ENCODE results near the gene PARD3.

Gene PARD3

GRCh38 chr10:34473174-34474008 is 341.7 kb downstream of the PARD3 start:
- TF ChIP-seq FOXP2 (optimal IDR thresholded peaks at IDR 0.05; ENCODE audit: borderline replicate concordance, extremely low read depth, extremely low read length, insufficient read depth), result no peak
- TF ChIP-seq POLR2AphosphoS5 (IDR thresholded peaks at IDR 0.05; ENCODE audit: low read depth, low read length), result no peak
- TF ChIP-seq TAF1 (IDR thresholded peaks at IDR 0.05; ENCODE audit: borderline replicate concordance, insufficient read depth, low read length), result no peak
- TF ChIP-seq SIN3A (IDR thresholded peaks at IDR 0.05; ENCODE audit: borderline replicate concordance, insufficient read depth, low read length), result no peak
- TF ChIP-seq, protein P1, sequence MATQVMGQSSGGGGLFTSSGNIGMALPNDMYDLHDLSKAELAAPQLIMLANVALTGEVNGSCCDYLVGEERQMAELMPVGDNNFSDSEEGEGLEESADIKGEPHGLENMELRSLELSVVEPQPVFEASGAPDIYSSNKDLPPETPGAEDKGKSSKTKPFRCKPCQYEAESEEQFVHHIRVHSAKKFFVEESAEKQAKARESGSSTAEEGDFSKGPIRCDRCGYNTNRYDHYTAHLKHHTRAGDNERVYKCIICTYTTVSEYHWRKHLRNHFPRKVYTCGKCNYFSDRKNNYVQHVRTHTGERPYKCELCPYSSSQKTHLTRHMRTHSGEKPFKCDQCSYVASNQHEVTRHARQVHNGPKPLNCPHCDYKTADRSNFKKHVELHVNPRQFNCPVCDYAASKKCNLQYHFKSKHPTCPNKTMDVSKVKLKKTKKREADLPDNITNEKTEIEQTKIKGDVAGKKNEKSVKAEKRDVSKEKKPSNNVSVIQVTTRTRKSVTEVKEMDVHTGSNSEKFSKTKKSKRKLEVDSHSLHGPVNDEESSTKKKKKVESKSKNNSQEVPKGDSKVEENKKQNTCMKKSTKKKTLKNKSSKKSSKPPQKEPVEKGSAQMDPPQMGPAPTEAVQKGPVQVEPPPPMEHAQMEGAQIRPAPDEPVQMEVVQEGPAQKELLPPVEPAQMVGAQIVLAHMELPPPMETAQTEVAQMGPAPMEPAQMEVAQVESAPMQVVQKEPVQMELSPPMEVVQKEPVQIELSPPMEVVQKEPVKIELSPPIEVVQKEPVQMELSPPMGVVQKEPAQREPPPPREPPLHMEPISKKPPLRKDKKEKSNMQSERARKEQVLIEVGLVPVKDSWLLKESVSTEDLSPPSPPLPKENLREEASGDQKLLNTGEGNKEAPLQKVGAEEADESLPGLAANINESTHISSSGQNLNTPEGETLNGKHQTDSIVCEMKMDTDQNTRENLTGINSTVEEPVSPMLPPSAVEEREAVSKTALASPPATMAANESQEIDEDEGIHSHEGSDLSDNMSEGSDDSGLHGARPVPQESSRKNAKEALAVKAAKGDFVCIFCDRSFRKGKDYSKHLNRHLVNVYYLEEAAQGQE (IDR thresholded peaks at IDR 0.05; ENCODE audit: insufficient read depth in 1 of 2, low read depth in 2 of 2, low read length in 2 of 2), result no peak

DNA sequence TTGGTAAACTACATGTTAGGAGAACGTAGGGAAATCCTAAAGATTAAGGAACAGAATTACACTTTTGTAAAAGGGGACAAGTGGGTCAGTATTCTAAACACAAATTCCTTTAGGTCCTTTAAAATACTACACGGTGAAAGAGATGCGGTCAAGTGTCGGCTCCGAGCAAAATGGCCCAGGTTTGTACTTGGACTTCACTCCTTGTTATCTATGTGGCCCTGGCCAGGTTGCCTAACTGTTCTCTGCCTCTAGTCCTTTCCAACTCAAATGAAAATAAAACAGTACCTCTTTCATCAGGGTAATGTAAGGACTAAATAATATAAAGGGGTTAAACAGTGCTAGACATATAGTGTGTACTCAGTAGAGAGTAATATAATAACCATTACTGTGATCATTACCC is 344.8 kb downstream of the PARD3 start:
- TF ChIP-seq TAF1 (IDR thresholded peaks at IDR 0.05; ENCODE audit: borderline replicate concordance, insufficient read depth, low read length) (no peak), POLR2AphosphoS5 (IDR thresholded peaks at IDR 0.05; ENCODE audit: low read depth, low read length) (no peak), SIN3A (IDR thresholded peaks at IDR 0.05; ENCODE audit: borderline replicate concordance, insufficient read depth, low read length) (no peak), FOXP2 (optimal IDR thresholded peaks at IDR 0.05; ENCODE audit: borderline replicate concordance, extremely low read depth, extremely low read length, insufficient read depth) (no peak)
- TF ChIP-seq, protein P1 (IDR thresholded peaks at IDR 0.05; ENCODE audit: insufficient read depth in 1 of 2, low read depth in 2 of 2, low read length in 2 of 2), result no peak

DNA sequence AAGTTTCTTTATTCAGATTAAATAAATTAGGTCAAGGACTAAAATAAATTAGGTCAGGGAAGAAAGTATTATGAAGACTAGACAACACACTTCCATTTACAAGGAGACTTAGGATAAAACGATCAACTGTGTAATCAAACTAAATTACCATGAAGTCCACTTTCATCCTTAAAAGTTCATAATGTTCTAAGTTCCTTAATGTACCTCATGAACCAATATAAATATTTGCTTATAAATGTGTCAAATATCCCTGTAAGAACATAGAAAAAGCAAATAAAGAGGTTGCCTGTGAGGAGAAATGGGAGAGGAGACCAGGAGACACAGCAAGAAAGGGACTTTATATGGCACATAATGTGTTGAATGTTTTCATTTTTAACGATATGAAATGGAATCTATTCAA is 345.6 kb downstream of the PARD3 start:
- TF ChIP-seq, protein P1 (IDR thresholded peaks at IDR 0.05; ENCODE audit: insufficient read depth in 1 of 2, low read depth in 2 of 2, low read length in 2 of 2), result no peak
- no peak for TF ChIP-seq SIN3A (IDR thresholded peaks at IDR 0.05; ENCODE audit: borderline replicate concordance, insufficient read depth, low read length)
- TF ChIP-seq POLR2AphosphoS5 (IDR thresholded peaks at IDR 0.05; ENCODE audit: low read depth, low read length), result no peak
- no peak for TF ChIP-seq FOXP2 (optimal IDR thresholded peaks at IDR 0.05; ENCODE audit: borderline replicate concordance, extremely low read depth, extremely low read length, insufficient read depth)
- TF ChIP-seq TAF1 (IDR thresholded peaks at IDR 0.05; ENCODE audit: borderline replicate concordance, insufficient read depth, low read length), result no peak

DNA sequence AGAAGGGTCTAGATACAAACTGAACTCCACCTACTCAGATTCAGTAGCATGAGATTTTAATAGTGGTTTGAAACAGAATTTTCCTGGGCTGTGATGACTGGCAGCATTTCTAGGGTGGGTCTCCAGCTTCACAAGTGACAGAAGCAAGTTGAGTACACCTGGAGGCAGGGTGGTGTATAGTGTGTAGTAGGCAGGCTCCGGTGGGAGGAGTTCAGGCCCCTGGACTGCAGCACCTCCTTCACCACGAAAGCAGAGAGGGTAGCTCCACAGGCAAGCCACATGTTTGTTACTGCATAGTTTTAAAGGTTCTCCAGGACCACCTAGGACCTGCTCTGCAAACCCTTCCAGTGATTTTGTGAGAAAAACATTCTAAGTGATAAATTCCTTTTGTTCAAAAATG is 347.2 kb downstream of the PARD3 start:
- TF ChIP-seq POLR2AphosphoS5 (IDR thresholded peaks at IDR 0.05; ENCODE audit: low read depth, low read length), result no peak
- no peak for TF ChIP-seq SIN3A (IDR thresholded peaks at IDR 0.05; ENCODE audit: borderline replicate concordance, insufficient read depth, low read length)
- TF ChIP-seq FOXP2 (optimal IDR thresholded peaks at IDR 0.05; ENCODE audit: borderline replicate concordance, extremely low read depth, extremely low read length, insufficient read depth), result no peak
- TF ChIP-seq TAF1 (IDR thresholded peaks at IDR 0.05; ENCODE audit: borderline replicate concordance, insufficient read depth, low read length), result no peak
- TF ChIP-seq, protein P1 (IDR thresholded peaks at IDR 0.05; ENCODE audit: insufficient read depth in 1 of 2, low read depth in 2 of 2, low read length in 2 of 2), result no peak
